GM18858 (cell line): Measurements from ENCODE around the gene LAMB1.

Experiments
- ATAC-seq: cut with Tn5 transposase; IDR thresholded peaks from one replicate; pipeline ENCODE4 v1.9.1; 2021; ENCODE audit not compliant: unreplicated experiment

The LAMB1 gene

GRCh38 chr7:108018668-108019067 is 15.7 kb upstream of the LAMB1 start:
- ATAC-seq = no peak

GRCh38 chr7:108017776-108018151 is 14.8 kb upstream of the LAMB1 start:
- ATAC-seq = no peak

- ATAC-seq = no peak
These were observed 14.1 kb upstream of the LAMB1 start for GRCh38 chr7:108016841-108017775.

GRCh38 chr7:108015740-108016139 is 12.8 kb upstream of the LAMB1 start:
- no peak for ATAC-seq

- no peak for ATAC-seq
These were observed 12.1 kb upstream of the LAMB1 start for GRCh38 chr7:108014747-108015682.

GRCh38 chr7:108014215-108014614 is 11.3 kb upstream of the LAMB1 start:
- ATAC-seq = no peak

GRCh38 chr7:108012499-108013430 is 9.8 kb upstream of the LAMB1 start:
- no peak for ATAC-seq

- no peak for ATAC-seq
These were observed 7.4 kb upstream of the LAMB1 start for GRCh38 chr7:108010377-108010776.

GRCh38 chr7:108009873-108010272 is 6.9 kb upstream of the LAMB1 start:
- no peak for ATAC-seq

GRCh38 chr7:108008827-108009226 is 5.9 kb upstream of the LAMB1 start:
- no peak for ATAC-seq

- no peak for ATAC-seq
These were observed 5.3 kb upstream of the LAMB1 start for GRCh38 chr7:108008240-108008639.

- no peak for ATAC-seq
These were observed 4.8 kb upstream of the LAMB1 start for GRCh38 chr7:108007762-108008161.

GRCh38 chr7:108007261-108007660 is 4.3 kb upstream of the LAMB1 start:
- no peak for ATAC-seq

- no peak for ATAC-seq
These were observed 1.5 kb upstream of the LAMB1 start for GRCh38 chr7:108004220-108005142.

- no peak for ATAC-seq
These were observed 606 bp upstream of the LAMB1 start for GRCh38 chr7:108003599-108003935.

- ATAC-seq = no peak
These were observed 916 bp downstream of the LAMB1 start for GRCh38 chr7:108001764-108002725.

GRCh38 chr7:108000875-108001763 is 1.8 kb downstream of the LAMB1 start:
- ATAC-seq = no peak
